GM18508 (cell line): Measurements from ENCODE around the gene ATP8A1.
A peak's percentile ranks its signal among the peaks of the same experiment; 100 is the strongest.
"Not testable (repeated sequence)": the region's sequence is repeated elsewhere in the genome, so short reads cannot be mapped to it uniquely, and the experiment has no call there.

ENCODE experiments used
- ATAC-seq: cut with Tn5 transposase; IDR thresholded peaks from one replicate; pipeline ENCODE4 v1.9.1; 2021; ENCODE audit warnings: moderate number of reproducible peaks; ENCODE audit not compliant: insufficient read depth, unreplicated experiment

ATP8A1 gene

GRCh38 chr4:42519803-42520417, 137.0 kb downstream of the ATP8A1 start:
- no peak for ATAC-seq

GRCh38 chr4:42515156-42515884, 141.6 kb downstream of the ATP8A1 start:
- no peak for ATAC-seq

- no peak for ATAC-seq
Observed at GRCh38 chr4:42513748-42514492, 143.0 kb downstream of the ATP8A1 start.

- no peak for ATAC-seq
Observed at GRCh38 chr4:42512226-42512625, 144.7 kb downstream of the ATP8A1 start.

- ATAC-seq, result no peak
Observed at GRCh38 chr4:42510225-42510624, 146.7 kb downstream of the ATP8A1 start.

GRCh38 chr4:42501624-42502401, 155.1 kb downstream of the ATP8A1 start:
- ATAC-seq, result no peak

GRCh38 chr4:42498040-42498439, 158.9 kb downstream of the ATP8A1 start:
- no peak for ATAC-seq

- ATAC-seq, result no peak
Observed at GRCh38 chr4:42497142-42497910, 159.6 kb downstream of the ATP8A1 start.

- ATAC-seq, result no peak
Observed at GRCh38 chr4:42492962-42493361, 163.9 kb downstream of the ATP8A1 start.

GRCh38 chr4:42490015-42490414, 166.9 kb downstream of the ATP8A1 start:
- ATAC-seq, result no peak

GRCh38 chr4:42489095-42489494, 167.8 kb downstream of the ATP8A1 start:
- peak; percentile 52 for ATAC-seq

GRCh38 chr4:42488554-42488953, 168.4 kb downstream of the ATP8A1 start:
- ATAC-seq, result no peak

GRCh38 chr4:42488114-42488513, 168.8 kb downstream of the ATP8A1 start:
- ATAC-seq, result peak; percentile 86

- no peak for ATAC-seq
Observed at GRCh38 chr4:42487230-42487629, 169.7 kb downstream of the ATP8A1 start.

GRCh38 chr4:42486156-42486555, 170.7 kb downstream of the ATP8A1 start:
- ATAC-seq, result not testable (repeated sequence)

GRCh38 chr4:42484630-42485029, 172.3 kb downstream of the ATP8A1 start:
- ATAC-seq, result no peak

- ATAC-seq, result no peak
Observed at GRCh38 chr4:42483426-42484379, 173.2 kb downstream of the ATP8A1 start.

GRCh38 chr4:42482516-42483327, 174.2 kb downstream of the ATP8A1 start:
- ATAC-seq, result no peak
